GM21526 (cell line): ENCODE data around the gene CLDN1.
"Not testable (repeated sequence)": the region's sequence is repeated elsewhere in the genome, so short reads cannot be mapped to it uniquely, and the experiment has no call there.

Experiments
- ATAC-seq: cut with Tn5 transposase; IDR thresholded peaks from one replicate; pipeline ENCODE4 v1.9.1; 2021; ENCODE audit warnings: moderate library complexity; ENCODE audit not compliant: unreplicated experiment, low FRiP score

The CLDN1 gene

DNA sequence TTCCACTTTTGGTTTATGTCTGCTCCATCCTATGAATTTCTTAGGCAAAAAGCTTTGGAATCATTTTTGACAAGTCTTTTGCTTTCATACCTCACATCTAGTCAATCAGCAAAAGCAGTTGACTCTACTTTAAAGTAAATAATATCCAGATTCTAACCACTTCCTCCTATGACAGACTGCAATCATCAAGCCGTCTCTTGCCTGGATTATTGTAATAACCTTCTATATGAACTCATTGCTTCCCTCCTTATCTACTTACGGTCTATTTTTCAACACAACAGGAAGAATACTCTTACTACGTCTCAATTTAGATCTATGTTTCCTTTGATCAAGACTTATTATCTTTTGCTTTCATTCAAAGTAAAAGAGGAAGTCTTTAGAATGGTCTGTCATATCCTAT is 20.7 kb downstream of the CLDN1 start:
- no peak for ATAC-seq

DNA sequence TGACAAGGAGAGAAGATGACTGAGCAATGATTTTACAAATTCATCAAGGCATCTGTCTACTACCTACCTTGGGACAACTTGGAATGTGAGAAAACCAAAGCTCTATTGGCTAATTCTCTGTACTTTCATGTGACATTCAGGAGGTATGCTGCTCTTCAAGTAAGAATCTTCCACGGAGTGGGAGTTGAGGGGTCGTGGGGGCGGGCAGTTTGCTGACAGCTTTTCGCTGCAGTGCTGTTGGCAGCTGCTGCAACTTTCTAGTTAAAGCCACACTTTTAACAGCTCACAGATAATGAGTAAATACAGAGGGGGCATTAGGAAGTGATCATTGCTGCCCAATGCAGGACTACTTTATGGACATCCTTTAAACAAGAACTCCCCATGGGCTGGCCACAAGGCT is 22.3 kb downstream of the CLDN1 start:
- no peak for ATAC-seq

DNA sequence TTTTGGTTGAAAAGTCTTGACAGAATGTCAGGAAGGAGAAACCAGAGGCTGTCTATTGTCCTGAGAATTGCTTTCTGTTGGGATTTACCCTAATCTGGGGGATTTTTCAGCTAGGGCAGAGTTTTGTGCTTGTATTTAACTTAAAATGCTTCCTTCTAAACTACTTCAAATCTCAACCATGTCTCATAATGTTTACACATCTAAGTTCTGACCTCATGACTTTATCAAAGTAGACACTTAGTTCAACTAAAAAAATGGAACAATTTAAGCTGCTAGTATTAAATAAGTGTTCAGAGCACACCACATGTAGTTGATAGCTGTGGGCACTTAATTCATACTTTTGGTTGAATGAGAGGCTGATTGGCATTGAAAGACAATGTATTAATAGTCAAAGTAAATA is 28.2 kb downstream of the CLDN1 start:
- no peak for ATAC-seq

DNA sequence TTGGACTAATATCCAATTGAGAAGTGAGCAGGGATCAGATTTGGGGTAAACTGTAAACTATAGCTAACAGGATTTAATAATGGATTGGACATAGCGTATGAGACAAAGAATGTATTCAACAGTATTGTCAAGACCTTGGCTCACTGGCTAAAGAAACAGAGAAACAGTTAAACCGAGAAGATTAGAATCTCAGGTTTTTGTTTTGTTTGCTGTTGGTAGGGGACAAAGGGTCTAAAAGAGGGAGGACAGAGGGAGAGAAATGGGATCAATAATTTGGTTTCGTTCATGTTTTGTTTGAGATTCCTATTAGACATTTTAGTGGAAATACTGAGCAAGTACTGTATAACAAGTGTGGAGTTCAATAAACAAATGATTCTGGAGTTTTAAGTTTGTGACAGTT is 28.6 kb downstream of the CLDN1 start:
- ATAC-seq = no peak

DNA sequence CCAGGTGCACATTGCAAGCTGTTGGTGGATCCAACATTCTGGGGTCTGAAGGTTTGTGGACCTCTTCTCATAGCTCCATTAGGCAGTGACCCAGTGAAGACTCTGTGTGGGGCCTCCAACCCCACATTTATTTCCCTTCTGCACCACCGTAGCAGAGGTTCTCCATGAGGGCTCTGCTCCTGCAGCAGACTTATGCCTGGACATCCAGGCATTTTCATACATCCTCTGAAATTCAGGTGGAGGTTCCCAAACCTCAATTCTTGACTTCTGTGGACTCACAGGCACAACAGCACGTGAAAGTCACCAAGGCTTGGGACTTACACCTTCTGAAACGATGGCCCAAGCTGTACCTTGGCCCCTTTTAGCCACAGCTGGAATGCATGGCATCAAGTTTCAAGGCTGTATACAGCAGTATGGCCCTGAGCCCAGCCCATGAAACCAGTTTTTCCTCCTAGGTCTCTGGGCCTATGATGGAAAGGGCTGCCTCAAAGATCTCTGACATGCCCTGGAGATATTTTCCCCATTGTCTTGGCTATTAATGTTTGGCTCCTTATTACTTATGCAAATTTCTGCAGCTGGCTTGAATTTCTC is 30.2 kb downstream of the CLDN1 start:
- ATAC-seq = no peak

DNA sequence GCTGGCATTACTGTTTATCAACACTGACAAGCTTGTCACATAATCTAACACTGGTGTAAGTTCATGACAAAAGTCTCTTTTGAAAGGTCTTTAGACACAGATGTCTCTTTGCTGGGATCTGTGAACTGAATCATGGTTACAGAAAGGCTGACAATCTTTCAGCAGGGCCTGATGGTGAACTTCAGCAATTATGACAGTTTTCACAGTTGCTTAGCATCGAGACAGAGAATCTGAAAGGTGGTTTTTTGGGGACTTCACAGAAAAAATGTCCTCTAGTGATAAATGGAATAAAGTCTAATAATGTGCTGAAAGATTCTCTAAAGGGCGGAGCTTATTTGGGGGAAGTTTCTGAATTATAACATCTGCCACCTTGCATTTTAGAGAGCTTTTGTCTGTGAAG is 32.3 kb downstream of the CLDN1 start:
- ATAC-seq = no peak

DNA sequence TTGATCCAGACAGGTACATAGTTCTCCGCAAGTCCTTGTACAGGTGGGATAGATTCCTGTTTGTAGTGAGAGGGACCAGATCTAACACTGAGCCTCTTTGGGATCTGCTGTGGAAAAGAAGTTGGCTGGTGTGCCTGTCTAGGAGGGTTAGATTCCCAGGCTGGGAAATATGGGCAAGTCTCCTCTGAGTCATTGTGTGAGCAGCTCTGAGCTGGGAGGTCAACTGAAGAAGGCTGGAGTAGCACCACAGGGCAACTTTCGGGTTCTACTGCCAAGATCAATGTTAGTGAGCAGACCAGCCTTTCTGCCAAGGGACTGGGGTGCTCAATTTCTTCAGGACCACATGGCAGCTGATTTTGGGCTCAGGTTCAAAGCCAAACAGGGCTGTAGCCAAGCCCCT is 33.4 kb downstream of the CLDN1 start:
- ATAC-seq = no peak

DNA sequence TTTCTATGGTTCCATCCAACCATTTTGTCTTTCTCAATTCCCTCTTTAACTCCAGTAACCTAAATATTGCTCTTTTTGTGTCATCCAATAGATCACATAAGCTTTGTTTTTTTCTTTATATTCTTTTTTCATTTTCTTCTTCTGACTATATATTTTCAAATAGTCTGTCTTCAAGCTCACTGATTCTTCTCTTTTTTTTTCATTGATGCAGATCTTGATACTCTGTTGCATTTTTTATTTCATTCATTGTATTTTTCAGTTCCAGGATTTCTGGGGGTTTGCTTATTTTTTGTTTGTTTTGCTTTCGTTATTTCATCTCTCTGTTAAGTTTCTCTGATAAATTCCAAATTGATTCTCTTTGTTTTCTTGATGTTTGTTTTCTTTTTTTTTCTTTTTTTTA is 36.2 kb downstream of the CLDN1 start:
- no peak for ATAC-seq

DNA sequence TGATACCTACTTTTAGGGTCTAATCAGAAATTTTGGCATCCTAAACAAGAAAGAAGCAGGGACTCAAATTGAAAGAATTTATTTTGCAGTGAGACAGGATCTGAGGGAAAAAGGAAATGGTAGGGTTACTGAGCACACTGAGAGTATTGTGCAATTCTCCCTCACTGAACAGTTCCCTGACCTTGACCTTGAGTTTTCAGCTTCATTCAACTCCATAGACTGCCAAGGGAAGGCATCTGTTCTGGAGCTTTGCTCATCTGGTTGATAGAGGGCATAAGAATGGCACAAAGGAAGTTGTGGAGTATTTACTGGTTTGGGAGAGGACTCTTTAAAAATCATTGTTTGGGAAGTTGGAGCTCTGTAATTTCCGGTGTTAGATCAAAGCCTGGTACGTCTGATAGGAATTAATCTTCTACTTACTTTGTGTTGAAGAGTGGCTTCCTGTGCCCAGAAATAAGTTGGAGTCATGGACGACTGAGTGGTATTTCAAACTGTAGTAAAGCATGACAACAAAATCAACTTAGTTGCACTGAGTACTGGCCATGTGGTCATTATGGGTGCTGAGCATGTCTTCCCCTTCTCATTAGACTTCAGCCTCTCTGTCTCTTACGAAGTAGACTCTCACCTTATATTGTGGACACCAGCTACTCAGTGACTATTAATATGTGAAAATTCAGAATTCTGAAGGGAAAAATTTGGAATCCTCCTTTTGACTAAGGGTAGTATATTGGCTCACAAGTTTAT is 40.8 kb downstream of the CLDN1 start:
- ATAC-seq = no peak

DNA sequence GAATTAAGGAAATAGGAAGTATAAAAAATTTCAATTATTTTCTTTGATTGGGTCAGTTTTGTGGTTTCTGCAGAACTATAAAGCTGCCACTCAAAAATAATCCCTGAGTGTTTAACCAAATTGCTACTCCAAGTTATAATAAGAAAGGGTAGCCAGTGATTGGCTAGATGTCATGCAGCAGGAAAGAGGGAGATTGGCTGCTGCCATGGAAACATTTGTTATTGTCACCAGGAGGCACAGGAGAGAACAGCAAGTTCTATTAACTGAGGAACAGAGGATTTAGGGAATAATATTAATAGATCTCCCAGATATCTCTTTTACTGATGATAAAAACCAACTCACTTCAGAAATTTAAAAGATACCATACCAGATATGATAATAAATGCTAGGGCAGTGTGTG is 42.6 kb downstream of the CLDN1 start:
- ATAC-seq = no peak

DNA sequence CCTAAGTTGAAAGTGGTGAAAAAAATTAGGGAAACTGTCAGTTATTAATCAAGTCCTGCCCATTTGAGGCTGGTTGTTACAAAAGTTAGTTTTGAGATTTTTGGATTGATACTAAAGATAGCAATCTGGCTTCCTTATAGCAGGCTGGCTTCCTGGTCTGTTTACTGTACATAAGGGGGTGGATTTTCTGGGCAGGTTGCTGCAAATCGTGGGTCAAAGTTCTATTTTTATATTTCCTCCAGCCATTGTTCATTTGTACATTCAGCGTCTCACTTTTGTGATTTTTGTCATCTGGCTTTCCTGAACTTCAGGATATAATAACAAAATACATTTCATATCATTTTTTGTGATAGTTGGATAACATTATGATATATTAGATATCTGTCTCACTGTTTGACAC is 49.5 kb downstream of the CLDN1 start:
- ATAC-seq = no peak

DNA sequence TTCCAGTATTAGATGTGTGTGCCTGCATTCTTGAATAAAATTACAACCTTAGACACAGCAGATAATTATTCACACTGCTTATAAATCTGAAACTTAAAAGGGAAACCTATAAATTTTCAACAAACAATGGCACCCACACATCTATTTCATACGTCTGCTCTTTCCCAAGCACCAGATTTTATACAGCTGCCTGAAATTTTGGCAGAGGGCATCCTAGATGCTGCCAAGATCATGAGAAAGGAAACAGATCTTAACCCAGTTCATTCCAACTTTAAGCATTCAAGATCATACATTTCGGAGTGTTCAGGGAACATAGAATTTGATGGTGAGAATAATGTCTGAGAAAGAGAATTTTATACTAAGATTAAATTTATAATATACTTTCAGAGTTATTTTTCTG is 53.1 kb downstream of the CLDN1 start:
- no peak for ATAC-seq

DNA sequence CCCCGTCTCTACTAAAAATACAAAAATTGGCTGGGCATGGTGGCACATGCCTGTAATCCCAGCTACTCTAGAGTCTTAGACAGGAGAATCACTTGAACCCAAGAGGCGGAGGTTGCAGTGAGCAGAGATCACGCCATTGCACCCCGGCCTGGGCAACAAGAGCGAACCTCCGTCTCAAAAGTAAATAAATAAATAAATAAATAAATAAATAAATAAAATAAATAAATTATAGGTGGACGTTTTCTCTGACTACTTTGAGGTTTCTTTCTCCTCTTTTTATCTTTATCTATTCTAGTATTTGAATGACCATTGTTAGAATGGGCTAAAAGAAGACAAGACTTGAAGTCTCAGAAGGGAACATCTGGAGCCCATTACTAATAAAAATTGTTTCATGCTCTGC is 54.8 kb downstream of the CLDN1 start:
- ATAC-seq = not testable (repeated sequence)

DNA sequence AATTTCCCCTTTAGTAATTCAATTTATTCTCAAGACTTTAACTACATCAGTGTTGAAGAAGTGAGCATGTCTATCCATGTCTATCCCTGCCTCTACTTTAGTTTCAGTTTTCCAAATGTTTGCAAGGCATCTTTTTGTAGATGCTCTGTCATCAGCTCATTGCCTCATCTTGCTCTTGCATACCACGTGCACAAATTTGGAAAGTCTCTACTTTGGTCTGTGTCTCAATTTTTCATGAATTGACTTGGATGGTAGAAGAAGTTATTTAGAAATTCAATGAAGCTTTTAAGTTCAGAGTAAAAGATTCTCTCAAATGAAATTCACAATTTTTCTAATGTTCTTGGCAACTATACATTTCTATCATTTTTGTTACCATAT is 55.3 kb downstream of the CLDN1 start:
- no peak for ATAC-seq

DNA sequence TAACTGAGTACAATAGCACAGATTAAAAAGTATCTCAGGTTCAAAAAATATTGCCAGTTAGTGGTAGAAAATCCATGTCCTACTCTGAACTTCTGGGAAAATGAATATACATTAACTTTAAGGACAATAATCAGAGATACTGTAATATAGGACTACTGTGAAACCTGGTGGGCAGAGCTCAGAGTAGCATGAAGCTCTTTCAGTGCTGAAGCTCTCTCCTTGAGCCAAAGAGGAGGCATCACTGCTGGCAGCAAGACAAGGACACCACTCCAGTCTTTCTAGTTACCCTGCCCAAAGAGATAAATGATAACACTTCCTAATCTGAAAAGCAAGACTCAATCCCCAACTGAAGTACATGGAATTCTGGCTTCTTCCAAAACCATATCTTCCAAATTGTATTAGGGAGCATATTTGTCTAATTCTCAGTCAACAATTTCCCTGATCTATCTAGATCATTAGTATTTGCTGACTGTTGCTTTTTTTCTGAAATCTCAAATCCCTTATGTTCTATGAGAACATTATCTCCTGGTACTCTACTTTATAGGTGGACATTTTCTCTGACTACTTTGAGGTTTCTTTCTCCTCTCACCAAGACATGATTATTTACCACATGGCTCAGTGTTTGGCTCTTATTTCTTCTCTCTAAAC is 55.9 kb downstream of the CLDN1 start:
- no peak for ATAC-seq

DNA sequence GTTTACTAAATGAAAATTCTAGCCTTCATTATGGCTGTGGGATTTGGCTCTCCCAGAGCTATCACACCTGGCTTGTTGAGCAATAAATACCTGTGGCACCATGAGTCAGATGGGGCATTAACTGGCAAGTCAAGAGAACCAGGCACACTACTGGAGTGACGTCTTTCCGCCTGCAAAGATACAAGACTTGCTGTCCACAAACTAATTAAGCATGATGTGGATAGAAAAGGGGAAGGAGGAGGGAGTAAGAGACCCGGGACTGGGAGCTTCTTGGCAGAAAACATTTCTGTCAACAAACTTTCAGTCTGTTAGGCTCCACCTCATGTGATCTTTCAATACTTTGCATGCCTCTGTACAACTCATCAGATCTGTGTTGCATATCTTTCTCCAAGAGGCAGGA is 56.5 kb downstream of the CLDN1 start:
- ATAC-seq = no peak

DNA sequence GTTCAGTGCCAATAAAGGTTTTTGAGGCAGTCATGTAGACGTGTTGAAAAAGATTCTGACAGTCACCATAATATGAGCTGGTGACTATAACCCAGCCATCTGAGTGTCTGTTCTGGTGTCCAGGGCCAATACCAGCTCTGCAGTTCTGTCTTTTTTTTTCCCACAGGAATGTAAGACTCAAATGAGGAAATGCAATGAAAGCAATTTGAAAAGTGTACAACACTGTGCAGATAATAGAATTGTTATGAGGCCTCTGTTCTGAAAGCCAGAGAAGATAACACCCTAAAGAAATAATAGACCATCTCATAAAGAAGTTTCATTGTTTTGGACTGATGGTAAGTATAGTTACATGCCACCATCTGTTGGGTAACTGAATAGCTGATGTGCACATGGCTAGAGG is 57.1 kb downstream of the CLDN1 start:
- no peak for ATAC-seq

DNA sequence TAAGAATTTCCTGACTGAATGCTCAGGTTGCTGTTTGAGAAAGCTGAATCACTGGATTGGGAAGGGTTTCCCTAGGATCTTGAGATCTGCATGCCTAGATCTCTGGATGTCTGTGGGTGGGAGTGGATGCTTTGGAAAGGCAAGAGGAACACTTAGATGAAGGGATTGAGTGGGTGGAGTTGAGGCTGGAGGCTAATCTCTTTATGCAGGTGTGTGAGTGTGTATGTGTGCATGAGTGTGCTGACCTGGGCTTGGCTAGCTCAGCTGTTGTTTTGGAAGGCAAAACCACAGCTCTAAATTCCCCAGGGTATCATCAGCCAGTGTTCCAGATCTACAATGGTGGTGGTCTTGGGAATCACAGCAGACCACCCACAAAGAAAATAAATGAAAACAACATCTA is 60.5 kb downstream of the CLDN1 start:
- ATAC-seq = no peak

DNA sequence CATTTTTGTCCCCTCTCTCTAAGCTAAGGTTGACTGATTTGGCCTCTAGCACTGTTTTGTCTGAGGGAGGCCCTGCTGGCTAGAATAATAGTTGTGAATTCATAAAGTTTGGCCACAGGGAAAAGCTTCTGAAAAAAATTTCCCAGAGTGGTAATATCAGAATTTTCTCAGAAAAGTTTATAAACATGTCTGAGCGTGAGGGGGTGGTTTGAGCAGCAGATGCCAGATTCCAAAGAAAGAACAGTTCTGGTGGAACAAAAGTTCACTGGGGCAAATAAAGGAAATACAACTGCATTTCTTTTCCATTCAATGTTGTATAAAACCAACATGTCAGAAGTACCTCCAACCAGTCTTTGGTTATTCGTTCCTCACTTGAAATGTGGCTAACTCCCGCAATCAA is 61.2 kb downstream of the CLDN1 start:
- ATAC-seq = no peak

DNA sequence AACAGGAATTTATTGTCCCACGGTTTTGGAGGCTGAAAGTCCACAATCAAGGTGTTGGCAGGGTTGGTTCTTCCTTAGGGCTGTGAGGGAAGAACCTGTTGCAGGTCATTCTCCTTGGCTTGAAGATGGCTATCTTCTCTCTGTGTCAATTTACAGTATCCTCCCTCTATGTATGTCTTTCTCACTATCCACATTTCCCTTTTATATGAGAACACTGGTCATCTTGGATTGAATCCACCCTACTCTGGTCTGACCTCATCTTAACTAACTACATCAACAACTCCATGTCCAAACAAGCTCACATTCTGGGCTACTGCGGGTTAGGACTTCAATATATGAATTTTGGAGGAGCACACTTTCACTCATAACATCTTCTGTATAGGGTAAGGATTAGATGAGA is 61.9 kb downstream of the CLDN1 start:
- no peak for ATAC-seq

DNA sequence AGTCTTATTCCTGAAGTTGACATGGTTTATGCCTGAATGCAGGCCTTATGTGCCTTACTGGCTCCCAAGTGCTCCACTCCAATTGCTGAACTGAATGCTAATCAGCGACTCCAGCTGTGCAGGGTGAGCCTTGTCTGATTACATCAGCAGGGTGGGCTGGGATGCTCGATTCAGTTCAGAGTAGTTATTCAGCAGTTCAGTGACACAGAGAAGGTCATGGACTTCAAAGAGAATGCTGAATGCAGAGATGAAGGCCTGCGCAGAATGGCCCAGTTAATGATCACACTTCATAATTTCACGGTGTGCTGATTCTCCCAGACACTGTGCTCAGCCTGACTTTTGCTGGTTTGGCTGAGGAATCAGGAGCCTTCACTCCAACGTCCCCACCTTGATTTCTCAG is 63.6 kb downstream of the CLDN1 start:
- no peak for ATAC-seq
